PFSK-1 (cell line): ENCODE results near the gene LRRC63.

ENCODE experiments used
- POLR2AphosphoS5 ChIP-seq: IDR thresholded peaks from 2 replicates; pipeline ENCODE4 v1.6.1; 2012; ENCODE audit warnings: low read depth, mild to moderate bottlenecking, control low read depth, low read length, moderate library complexity
- REST ChIP-seq, 2 experiments: IDR thresholded peaks; 2 replicates each; pipeline versions ENCODE4 v1.6.1 to v1.8.0; 2011 to 2012; ENCODE audit warnings: low read depth in 2 of 2, low read length in 2 of 2, control low read depth in 1 of 2, inconsistent platforms in 1 of 2, mild to moderate bottlenecking in 1 of 2, moderate library complexity in 1 of 2; ENCODE audit not compliant: insufficient read depth in 1 of 2
- TAF1 ChIP-seq: IDR thresholded peaks from 2 replicates; pipeline ENCODE4 v1.6.1; 2012; ENCODE audit warnings: low read length, control low read depth, borderline replicate concordance; ENCODE audit not compliant: insufficient read depth

GRCh38 chr13:46320821-46321220 is 109.1 kb downstream of the LRRC63 start:
- TF ChIP-seq POLR2AphosphoS5, result no peak
- no peak for TF ChIP-seq TAF1
- TF ChIP-seq REST (IDR thresholded peaks at IDR 0.05; ENCODE audit: insufficient read depth in 1 of 2, low read depth in 2 of 2, low read length in 2 of 2), result no peak
